Measurements from ENCODE around the gene CPNE5. TPM values are rescaled to one million over a fixed set of nuclear protein-coding genes. Genes with fewer than 3 reads are reported as not detected.
A peak's percentile ranks its signal among the peaks of the same experiment; 100 is the strongest.

CPNE5 gene
- total RNA-seq, 1 donor from 2014 or later: 6.9 TPM

DNA sequence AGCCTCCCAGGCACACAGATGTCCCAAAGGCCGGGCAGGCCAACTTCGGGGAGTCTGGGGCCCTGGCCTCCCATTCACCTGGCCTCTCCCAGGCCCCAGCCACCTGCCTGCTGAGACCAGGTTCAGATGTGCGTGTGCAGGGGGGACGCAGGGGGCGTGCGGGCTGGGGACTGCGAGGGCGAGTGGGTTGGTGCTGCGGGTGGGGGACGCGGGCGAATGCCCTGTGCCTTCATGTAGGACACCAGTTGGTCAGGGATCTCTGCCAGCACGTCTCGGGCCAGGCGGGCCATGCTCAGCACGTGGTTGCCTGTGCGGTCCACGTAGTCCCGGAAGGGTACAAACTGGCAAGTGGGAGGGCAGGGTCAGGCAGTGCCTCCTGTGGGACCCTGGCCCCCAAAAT, 97.1 kb downstream of the CPNE5 start:
- intact Hi-C loops (cut with DNase I): no loop called here
- ATAC-seq (no peak), DNase-seq (ENCODE audit: low spot score) (no peak)

DNA sequence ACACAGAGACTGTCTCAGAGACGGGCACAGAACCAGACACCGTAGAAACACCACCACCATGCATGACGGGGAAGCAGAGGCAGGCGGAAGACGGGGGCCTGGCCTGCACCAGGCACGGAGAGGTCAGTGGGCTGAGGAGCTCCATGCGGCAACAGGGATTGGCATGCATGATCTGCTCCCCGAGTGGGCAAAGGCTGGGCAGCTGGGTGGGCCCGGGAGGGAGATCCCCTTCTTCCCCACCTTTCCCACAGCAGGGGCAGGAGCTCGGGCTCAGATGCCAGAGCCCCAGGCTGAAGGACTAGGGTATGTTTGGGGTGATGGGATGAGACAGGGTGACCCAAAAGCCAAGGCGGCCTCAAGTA, 98.4 kb downstream of the CPNE5 start:
- DNase-seq (ENCODE audit: low spot score) (no peak), ATAC-seq (no peak)
- intact Hi-C loops (cut with DNase I): no loop called here

DNA sequence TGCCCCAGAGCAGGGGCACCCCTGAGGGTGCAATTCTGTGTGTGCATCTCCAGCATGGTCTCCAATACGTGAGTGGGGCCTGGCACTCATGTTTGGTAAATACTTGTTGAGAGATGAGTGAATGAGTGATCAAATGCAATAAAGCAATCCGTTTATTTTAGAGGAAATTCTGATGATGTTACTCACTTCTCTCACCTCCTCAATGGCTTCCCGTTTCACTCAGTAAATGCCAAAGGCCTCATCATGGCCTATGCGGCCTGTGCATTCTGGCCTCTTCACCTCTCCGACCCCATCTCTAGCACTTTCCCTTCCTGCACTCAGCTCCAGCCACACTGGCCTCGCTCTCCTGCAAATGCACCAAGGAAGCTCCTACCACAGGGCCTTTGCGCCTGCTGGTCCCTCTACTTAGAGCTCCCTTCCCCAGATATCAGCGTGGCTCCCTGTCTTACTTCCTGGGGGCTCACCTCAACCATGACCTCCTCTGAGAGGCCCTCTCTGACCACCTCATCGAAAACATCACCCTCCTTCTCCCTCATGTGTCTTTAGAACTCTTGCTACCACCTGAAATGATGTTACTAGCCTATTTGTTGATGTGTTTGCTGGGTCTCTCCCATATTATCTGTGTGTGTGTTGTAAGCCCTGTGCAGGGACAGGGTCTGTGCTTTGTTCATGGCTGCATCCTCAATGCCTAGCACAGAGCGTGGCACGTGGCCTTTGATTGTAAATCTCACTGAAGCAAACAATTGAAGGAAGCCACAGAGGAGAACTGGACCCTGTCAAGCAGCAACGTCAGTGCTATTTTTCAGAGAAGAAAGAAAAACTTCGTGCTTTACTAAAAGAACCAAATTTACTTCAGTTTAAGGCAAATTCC, 99.1 kb downstream of the CPNE5 start:
- no peak for ATAC-seq
- no peak for DNase-seq (ENCODE audit: low spot score)
- intact Hi-C loops (cut with DNase I): no loop called here

DNA sequence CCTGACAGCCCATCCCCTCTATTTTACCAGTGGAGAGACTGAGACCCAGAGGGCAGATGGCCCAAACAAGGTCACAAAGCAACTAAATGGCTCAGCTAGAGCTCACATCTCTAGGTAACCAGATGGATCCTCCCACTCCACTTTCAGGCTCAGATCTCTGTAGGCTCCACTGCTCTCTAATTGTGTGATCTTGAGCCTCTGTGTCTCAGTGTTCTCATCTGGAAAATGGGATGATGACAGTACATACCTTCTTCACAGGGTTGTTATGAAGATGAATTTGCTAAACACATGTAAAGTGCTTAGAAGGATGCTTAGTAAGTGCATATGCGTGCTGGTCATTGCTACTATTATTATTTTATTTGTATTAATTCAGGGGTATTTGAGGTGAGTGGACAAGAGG, 101.1 kb downstream of the CPNE5 start:
- DNase-seq (ENCODE audit: low spot score) (no peak), ATAC-seq (no peak)
- intact Hi-C loops (cut with DNase I): no loop called here

DNA sequence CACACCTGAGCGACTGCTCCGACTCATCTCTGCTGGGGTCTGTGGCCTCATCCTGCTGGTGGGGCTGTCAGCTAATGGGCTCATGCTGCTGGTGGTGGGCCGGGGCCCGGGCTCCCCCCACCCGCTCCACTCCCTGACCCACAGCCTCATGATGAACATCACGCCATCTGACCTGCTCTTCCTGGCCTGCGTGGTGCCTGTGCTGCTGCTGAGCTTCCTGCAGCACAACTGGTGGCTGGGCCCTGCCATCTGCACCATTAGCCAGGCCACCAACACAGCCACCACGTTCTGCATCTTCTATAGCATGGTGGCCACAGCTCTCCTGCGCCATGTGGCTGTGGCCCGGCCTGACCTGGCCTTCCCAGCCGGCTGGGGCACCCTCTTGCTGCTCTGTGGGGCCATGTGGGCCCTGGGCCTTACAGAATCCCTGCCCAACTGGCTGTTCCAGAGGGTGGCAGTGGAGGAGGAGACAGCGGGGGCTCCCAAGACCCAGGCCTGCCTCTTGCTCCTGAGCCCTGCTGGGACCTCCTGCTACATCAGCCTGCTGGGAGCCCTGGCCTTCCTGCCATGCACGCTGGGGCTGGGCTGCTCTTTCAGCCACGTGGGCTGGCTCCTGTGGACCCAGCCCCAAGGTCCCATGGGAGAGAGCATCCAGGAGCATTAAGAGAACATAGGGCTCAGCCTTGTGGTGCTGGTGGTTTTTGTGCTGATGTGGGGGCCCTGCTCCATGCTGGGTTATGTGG, 102.0 kb downstream of the CPNE5 start:
- ATAC-seq (no peak), DNase-seq (ENCODE audit: low spot score) (no peak)
- intact Hi-C loops (cut with DNase I): no loop called here

DNA sequence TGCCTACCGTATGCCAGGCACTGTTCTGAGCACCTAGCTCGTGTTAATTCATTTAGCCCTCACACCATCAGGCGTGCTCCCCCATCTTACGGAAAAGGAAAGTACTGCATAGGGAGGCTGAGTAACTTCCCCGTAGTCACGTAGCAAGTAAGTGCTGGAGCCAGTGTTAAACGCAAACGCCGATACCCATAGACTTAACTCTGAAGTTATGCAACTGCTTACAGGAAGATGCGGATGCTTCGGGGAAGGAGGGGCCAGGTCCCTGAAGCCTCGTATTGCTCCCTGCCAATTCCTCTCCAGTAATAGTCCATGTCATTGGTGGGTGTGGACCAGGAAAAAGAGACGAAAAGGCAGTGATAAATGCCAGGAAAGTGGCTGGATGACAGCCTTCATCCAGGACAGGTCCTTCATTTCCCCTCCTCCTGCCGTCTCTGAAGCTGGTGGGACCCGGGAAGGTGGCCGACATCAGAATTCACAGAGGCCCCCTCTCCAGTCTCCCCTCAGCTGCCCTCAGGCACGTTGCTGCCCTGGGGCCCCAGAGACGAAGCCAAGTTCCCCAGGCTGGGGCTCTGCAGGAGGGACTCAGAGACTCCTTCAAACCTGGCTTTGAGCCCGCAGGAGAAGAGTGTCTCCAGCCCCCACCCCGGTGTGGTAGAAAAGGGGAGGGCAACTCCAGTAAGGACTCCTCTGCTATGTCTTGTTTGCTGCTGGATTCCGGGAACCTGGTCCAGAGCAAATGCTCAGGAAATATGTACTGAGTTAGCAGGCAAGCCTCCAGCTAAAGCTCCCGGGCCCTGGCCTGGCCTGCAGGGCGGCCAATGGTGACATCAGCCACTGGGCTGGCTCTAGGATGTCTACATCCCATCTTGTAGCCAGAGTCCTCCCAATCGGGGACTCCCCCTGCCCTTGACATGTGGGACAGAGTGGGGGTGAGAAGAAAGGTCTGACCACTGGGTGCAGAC, 103.9 kb downstream of the CPNE5 start:
- peak; percentile 91 for DNase-seq (ENCODE audit: low spot score)
- intact Hi-C loops (cut with DNase I): no loop called here
- ATAC-seq: peak; percentile 94

DNA sequence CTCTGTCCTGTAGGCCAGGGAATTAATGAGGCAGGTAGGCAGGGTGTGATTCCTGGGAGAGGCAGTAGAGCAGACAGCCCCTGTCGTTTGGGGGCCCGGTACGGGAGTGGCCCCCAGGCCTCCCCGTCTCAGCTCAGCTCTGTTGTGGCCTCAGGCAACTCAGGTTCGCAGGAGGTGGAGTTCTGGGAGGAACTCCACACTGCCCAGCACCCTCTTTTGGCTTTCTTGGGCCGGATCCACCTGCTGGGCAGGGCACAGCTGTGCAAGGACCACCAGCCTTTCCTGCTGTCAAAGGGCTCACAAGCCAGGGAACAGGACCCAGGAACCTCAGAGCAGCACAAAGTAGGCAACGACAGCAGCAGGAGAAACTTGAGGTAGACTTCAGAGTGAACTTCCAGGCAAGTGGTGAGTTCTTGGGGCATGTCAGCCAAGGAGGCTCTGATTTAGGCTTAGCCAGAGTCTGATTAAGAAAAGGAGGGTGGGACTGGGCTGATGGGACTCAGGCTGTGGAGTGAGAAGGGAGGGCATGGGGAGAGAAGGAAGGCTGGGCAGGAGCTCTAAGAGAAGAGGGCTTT, 104.7 kb downstream of the CPNE5 start:
- ATAC-seq: no peak
- intact Hi-C loops (cut with DNase I): no loop called here

DNA sequence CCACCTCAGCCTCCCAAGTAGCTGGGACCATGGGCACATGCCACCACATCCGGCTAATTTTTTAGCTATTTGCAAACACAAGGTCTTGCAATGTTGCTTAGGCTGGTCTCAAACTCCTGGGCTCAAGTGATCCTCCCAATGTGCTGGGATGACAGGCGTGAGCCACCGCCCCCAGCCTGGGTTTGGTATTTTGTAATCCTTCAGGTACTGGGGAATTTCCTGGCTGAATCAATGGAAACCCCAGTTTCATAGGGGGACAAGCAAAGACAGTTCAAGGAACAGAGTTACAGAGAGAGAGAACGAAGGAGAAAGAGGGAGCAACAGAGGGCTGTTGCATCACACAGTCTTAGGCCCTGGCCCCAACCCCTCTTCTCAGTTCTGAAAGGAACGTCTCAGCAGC, 105.9 kb downstream of the CPNE5 start:
- ATAC-seq: no peak
- intact Hi-C loops (cut with DNase I): no loop called here
- no peak for DNase-seq (ENCODE audit: low spot score)

More for the DNA sequence above, 104.7 kb downstream of the CPNE5 start:
- DNase-seq (ENCODE audit: low spot score): no peak

DNA sequence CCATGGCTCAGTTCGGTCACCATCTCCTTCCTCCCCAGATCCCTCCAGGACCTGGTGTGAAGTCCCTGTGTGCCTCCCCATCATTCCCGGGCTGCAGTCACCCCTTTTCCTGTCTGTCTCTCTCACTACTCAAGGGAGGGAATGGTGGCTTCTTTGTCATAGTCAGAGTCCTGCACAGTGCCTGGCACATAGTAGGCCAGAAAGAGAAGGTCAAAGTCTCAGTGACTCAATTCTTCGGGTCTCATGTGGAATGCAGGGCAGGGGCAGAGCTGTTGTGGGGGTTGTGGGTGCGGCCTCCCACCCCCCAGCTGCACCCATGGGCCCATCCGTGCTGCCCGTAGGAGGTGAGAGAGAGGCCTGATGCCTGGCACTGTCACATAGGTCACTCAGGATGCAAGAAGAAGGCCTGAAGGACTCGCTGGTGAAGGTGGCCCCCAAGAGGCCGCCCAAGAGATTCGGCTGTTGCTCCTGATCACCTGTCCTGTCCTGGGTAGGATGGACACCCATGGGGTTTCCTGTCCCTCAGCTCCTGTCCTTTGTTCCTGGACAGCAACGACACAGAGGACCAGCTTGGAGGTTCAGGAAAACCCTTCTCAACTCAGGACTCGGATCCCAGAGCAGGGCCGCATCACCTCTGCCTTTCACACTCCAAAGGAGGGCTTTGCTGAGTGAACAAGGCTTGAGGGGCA, 107.5 kb downstream of the CPNE5 start:
- ATAC-seq: no peak
- intact Hi-C loops (cut with DNase I): no loop called here

DNA sequence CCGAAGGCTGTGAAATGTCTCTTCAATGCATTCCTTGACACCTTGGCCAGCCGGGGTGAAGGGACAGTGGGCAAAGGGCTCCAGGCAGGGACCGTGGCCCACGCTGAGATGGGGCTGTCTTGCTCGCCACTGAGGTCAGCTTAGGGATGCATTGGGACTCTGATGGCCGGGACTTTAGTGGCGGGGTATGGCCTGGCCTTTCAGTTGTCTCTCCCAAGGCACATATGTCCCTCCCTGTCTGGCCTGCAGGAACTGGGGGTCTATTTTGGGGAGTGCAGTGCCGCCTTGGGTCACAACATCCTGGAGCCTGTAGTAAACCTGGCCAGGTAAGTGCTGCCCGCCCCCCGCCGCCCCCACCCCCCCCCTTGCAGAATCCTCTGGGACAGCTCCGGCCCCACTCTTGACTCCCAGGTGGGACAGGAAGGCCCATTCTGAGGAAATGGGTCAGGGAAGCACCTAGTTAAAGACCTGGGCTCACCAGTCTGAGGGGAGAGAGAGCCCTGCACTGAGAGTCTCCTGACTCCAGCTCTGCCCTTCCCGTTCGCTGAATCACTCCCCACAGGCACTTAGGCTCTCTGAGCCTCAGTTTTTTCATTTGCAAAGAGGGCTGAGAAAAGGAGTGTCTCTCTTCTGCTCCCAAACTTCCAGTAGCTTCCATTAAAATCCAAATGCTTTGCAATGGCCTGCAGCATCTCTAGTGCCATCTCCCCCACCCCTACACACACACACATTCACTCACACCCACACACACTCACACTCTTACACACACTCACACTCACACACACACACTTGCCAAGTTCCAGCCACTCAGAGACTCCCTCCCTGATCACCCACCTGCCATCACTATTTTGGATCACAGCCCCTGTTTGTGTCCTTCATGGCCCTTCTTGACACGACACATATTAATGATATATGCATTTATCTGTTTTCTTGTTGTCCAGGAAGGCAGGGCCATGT, 108.5 kb downstream of the CPNE5 start:
- ATAC-seq (no peak), DNase-seq (ENCODE audit: low spot score) (no peak)
- intact Hi-C loops (cut with DNase I): no loop called here

More for the DNA sequence above, 107.5 kb downstream of the CPNE5 start:
- DNase-seq (ENCODE audit: low spot score): no peak

DNA sequence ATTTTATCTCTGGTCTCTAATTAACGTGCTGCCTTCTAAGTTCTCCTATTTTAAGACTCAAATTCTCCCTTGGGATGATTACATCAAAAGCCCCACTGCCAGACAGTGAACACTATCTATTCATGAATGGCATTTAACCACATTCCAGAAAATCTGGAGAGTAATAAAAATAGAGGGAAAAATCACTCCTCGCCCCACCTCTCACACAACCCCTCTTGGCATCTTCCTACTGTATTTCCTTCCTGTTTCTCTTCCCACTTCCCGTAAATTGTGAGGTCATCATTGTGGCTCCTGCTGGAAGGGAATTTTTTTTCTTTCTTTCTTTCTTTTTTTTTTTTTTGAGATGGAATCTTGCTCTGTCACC, 110.1 kb downstream of the CPNE5 start:
- intact Hi-C loops (cut with DNase I): no loop called here
- DNase-seq (ENCODE audit: low spot score) (no peak), ATAC-seq (peak; percentile 7)

DNA sequence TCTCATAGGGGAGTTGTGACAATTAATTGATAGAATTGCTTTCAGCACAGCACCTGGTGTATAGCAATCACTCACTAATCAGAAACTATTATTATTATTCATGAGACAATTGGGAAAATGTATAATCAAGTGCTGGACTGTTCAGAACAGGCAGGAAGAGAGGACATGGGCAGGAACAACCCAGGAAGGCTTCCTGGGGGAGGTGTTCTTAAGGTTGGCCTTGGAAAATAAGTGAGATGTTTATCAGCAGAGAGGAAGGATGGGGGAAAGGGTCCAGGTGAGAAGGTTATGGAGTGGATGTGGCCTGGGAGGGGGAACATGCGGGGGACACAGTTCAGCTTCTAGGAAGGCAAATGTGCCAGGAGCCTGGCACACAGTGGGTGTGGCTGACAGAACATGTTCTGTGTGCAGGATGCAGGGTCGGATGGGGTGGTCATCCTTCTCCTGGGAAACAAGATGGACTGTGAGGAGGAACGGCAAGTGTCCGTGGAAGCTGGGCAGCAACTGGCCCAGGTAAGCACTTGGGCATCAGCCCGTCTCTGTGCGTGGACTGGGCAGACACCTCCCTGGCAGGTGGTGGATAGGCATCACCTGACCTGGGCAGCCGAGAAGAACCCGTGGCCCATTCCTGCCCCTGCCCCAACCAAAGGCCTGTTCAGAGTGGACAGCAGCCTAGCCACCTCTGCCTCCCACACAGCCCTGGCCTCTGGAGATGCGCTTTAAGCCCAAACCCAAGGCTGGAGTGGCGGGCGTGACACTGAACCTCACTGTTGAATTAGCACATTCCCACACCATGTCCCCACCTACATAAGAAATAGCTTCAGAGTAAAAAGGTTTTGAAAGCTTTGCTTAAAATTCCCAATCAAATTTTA, 110.7 kb downstream of the CPNE5 start:
- intact Hi-C loops (cut with DNase I): no loop called here
- DNase-seq (ENCODE audit: low spot score): peak; percentile 58
- peak; percentile 27 for ATAC-seq

DNA sequence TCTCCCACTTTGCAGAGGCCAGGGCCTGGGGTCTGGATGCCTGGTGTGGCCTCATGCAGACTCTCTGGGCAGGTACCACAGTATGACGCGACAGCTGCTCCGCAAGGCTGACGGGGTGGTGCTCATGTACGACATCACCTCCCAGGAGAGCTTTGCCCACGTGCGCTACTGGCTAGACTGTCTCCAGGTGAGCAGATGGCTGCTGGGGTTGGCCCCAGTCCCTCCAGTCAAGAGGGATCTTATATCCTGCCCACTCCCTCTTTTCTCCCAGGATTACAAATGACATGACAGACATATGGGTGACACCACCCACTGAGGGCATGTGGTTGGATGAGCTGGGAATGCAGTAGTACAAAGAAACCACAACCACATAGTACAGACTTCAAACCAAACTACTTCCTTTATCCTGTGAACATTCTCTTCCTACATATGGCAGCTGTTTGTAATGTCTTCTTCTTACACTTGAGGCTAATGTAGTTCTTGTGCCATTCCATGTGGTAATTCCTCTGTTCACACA, 111.7 kb downstream of the CPNE5 start:
- ATAC-seq: no peak
- peak; percentile 56 for DNase-seq (ENCODE audit: low spot score)
- intact Hi-C loops (cut with DNase I): no loop called here

DNA sequence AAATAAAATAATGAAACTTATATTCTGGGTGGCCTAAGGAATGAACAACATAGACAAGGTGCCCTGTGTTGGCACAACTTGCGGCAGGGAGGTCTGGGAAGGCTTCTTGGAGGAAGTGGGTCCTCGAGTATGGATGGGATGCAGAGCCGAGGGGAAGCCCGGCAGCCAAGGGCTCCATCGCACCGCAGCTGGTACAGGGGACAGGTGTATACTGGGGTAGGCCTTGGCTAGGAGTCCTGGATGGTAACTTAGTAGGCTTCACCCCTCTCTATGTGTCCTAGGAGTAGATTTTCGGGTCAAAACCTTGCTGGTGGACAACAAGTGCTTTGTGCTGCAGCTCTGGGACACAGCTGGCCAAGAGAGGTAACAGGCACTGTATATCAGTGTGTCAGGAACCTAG, 113.7 kb downstream of the CPNE5 start:
- ATAC-seq (no peak), DNase-seq (ENCODE audit: low spot score) (peak; percentile 48)
- intact Hi-C loops (cut with DNase I): no loop called here

DNA sequence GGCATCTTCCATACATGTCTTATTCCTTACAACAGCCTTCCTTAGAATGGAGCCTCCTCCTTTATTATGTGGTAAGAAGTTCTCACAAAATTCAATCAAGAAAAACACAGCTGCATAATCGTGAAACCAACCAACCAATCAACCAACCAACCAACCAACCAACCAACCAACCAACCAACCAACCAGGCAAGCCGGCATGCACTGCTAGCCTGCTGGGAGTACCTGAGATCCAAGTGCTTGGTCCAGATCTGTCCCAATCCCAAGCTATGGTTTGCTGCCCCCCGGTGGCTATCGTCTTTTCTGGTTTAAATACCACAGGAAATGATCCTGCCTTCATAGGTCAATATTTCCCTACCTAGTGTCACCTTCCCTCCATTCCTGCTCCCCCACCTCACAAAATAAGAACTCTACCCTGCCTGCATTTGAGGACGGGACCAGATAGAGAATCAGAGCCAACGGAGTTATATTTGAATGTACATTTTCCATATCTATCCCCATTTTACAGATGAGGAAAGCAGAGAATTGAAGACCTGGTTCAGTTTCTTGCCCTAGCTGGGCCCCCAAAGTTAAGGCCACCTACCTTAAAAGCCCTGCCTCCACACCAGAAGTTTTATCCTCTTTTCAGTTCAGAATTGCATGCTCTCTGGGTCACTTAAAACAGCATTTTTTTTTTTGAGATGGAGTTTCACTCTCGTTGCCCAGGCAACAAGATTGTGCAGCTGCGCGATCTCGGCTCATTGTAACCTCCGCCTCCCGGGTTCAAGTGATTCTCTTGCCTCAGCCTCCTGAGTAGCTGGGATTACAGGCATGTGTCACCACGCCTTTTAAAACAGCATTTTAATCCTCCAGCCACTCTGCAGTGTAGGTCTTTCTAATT, 114.5 kb downstream of the CPNE5 start:
- peak; percentile 49 for ATAC-seq
- intact Hi-C loops (cut with DNase I): no loop called here

More for the DNA sequence above, 114.5 kb downstream of the CPNE5 start:
- DNase-seq (ENCODE audit: low spot score): peak; percentile 81
